Tibial nerve (tissue), 4 donors: ENCODE measurements around the gene FBXW8. TPM values are rescaled to one million over a fixed set of nuclear protein-coding genes. Genes with fewer than 3 reads are reported as not detected.

Experiments
- DNase-seq, 2 donors: peaks; one replicate each; pipeline ENCODE4 v3.0.0-alpha.2; 2019; ENCODE audit warnings: low spot score in 2 of 2
- H3K27ac ChIP-seq, 4 donors: fragments of 200-600 bp; sonication (generic) in 3 of 4; one replicate each; pipeline ENCODE4 v1.5.1; 2017 to 2019; ENCODE audit warnings: mild to moderate bottlenecking in 1 of 4
- H3K27me3 ChIP-seq, 2 donors: fragments of 200-600 bp; sonication (generic) in 1 of 2; one replicate each; pipeline versions ENCODE4 v1.5.1 to v1.6.0; 2017 to 2019
- H3K36me3 ChIP-seq, 3 donors: fragments of 200-600 bp; sonication (generic); one replicate each; pipeline ENCODE4 v1.5.1; 2018 to 2019
- H3K4me1 ChIP-seq, 4 donors: fragments of 200-600 bp; sonication (generic) in 3 of 4; one replicate each; pipeline ENCODE4 v1.5.1; 2017 to 2019
- H3K4me3 ChIP-seq, 4 donors: fragments of 200-600 bp; sonication (generic) in 3 of 4; one replicate each; pipeline ENCODE4 v1.5.1; 2017 to 2019; ENCODE audit warnings: mild to moderate bottlenecking in 1 of 4, moderate library complexity in 1 of 4
- H3K9me3 ChIP-seq, 4 donors: fragments of 200-600 bp; sonication (generic) in 3 of 4; one replicate each; pipeline ENCODE4 v1.5.1; 2017 to 2019
- EP300 ChIP-seq, 2 donors: sonication (generic); formaldehyde crosslinking; IDR thresholded peaks; one replicate each; pipeline ENCODE4 v1.6.1; 2017; ENCODE audit warnings: antibody characterized with exemption in 2 of 2, mild to moderate bottlenecking in 1 of 2
- POLR2A ChIP-seq, 2 donors: fragments of 450-650 bp; IDR thresholded peaks; one replicate each; pipeline ENCODE4 v1.6.1; 2017; ENCODE audit warnings: antibody characterized with exemption in 2 of 2, mild to moderate bottlenecking in 2 of 2, moderate library complexity in 2 of 2
- WGBS, 2 donors: methylation state at CpG; one replicate each; pipeline ENCODE4 v1.1.5; 2018; 5-methylcytosine and 5-hydroxymethylcytosine counted together
- total RNA-seq, 4 donors: library from RNA; depleted of rRNA; stranded (reverse); fragments of >200 nt; gene quantifications; one replicate each; pipeline ENCODE4 v1.1.0, GENCODE V29; 2016
- TF ChIP-seq, protein P1 (sequence below), 5 experiments: fragments of 200-600 bp in 3 of 5; fragments of 450-650 bp in 2 of 5; sonication (generic) in 3 of 5; IDR thresholded peaks; one replicate each; pipeline ENCODE4 v1.5.1; 2016 to 2019; ENCODE audit warnings: antibody characterized with exemption in 5 of 5, mild to moderate bottlenecking in 3 of 5, moderate library complexity in 2 of 5

The FBXW8 gene
- total RNA-seq, 4 donors from 2014 or later = 26.7 to 38.4 (median 29.0) TPM

- DNase-seq = no peak
- 82 to 84% methylated on average over 3 of the region's 3 CpGs for WGBS, 2 donors
- TF ChIP-seq, protein P1, sequence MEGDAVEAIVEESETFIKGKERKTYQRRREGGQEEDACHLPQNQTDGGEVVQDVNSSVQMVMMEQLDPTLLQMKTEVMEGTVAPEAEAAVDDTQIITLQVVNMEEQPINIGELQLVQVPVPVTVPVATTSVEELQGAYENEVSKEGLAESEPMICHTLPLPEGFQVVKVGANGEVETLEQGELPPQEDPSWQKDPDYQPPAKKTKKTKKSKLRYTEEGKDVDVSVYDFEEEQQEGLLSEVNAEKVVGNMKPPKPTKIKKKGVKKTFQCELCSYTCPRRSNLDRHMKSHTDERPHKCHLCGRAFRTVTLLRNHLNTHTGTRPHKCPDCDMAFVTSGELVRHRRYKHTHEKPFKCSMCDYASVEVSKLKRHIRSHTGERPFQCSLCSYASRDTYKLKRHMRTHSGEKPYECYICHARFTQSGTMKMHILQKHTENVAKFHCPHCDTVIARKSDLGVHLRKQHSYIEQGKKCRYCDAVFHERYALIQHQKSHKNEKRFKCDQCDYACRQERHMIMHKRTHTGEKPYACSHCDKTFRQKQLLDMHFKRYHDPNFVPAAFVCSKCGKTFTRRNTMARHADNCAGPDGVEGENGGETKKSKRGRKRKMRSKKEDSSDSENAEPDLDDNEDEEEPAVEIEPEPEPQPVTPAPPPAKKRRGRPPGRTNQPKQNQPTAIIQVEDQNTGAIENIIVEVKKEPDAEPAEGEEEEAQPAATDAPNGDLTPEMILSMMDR (IDR thresholded peaks at IDR 0.05) = no peak
- TF ChIP-seq EP300 (IDR thresholded peaks at IDR 0.05) (no peak), POLR2A (IDR thresholded peaks at IDR 0.05) (no peak)
- H3K27ac ChIP-seq = no peak overlapping the region
- no peaks in the 10 kb centered on the region for H3K27me3 ChIP-seq
- H3K36me3 ChIP-seq = no peaks in the 10 kb centered on the region
- no peaks in the 10 kb centered on the region for H3K9me3 ChIP-seq
- no peak overlapping the region for H3K4me3 ChIP-seq
- peaks cover 0 to 44% (median 4%) of the 10 kb centered on the region in 4 donors for H3K4me1 ChIP-seq
Observed at GRCh38 chr12:116920939-116921338, 10.2 kb downstream of the FBXW8 start.

DNA sequence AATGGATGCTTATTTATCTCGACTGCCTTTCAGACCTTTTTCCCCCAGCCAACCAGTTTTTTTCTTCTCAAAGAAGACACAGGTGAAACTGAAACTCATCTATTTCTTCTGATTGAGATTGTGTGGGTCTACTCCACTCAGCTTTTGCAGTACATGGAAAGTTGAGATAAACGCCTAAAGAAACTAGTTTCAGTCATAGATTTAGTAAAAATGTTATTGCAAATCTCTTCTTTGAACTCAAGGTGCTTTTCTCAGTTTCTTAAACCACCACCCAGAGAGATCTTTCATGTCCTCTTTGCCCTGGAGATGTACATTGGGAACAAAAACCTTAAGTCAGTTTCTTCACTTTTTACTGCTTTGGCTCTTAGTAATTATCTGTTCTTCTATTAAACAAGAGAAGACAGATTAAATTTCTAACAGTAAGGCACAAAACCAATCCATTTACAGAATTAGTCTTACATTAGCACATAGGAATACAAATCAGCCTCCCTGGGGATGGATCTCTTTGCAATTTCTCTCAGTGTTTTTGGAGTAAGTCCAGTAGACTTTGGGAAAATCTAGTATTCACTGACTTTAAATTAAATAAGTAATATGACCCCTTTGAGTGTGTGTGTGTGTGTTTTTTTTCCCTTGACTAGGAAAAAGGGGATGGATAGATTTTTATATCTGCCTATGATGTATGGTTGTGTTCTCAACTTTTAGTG is 11.6 kb downstream of the FBXW8 start:
- DNase-seq = no peak
- Histone ChIP-seq H3K27me3 (no peaks in the 10 kb centered on the region), H3K27ac (no peak overlapping the region), H3K9me3 (no peaks in the 10 kb centered on the region), H3K4me1 (peaks cover 0 to 58% (median 9%) of the 10 kb centered on the region in 4 donors), H3K36me3 (no peaks in the 10 kb centered on the region), H3K4me3 (no peak overlapping the region)
- WGBS, 2 donors = 68 to 71% methylated on average over 2 of the region's 2 CpGs
- TF ChIP-seq, protein P1 (IDR thresholded peaks at IDR 0.05) = no peak
- no peak for TF ChIP-seq EP300 (IDR thresholded peaks at IDR 0.05)

DNA sequence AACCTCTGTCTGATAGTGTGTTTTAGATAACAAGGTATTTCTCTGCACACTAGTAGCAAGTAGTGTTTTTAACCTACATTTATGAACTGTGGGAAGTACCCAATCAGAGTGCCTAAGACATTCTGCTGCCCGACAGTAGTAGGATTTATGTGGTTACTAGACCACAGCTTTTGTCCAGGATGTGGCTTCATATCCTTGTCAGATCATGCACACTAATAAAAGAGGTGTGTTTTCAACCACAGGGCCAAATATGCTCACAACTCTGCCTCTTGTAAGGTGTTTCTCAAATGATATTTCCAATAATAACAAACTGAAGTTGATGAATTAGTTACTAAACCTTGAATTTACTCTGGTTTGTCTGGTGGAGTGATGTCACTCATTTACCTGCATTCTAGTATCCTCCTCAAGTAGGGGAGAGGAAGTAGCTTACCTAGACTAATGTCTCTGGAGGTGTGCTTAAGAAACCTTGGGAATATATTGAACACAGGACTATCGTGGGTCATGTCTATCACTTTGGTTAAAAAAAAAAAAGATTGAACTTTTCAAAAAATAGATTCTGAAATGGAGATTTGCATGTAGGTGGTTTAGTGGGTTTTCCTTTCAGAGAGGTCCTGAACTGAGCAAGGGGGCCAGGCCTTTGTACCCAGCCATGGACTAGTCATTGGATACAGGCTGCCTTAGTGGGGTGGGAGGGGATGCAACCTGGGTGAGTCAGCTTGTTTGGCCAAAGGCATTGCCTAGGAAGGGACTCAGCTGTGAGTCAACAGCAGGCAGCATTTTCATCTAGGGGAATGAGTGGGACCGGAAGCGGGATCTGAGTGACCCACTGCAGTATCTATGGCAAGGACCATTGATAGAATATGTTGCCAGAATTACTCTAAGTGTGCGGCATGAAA is 14.1 kb downstream of the FBXW8 start:
- no peaks in the 10 kb centered on the region for H3K9me3 ChIP-seq
- 72 to 88% methylated on average over 5 of the region's 5 CpGs for WGBS, 2 donors
- no peak overlapping the region for H3K27ac ChIP-seq
- peaks cover 0 to 57% (median 9%) of the 10 kb centered on the region in 4 donors for H3K4me1 ChIP-seq
- no peak overlapping the region for H3K4me3 ChIP-seq
- no peaks in the 10 kb centered on the region for H3K27me3 ChIP-seq
- peaks cover 0 to 18% (median 0%) of the 10 kb centered on the region in 3 donors for H3K36me3 ChIP-seq
- TF ChIP-seq POLR2A (IDR thresholded peaks at IDR 0.05) (no peak), EP300 (IDR thresholded peaks at IDR 0.05) (no peak)
- TF ChIP-seq, protein P1 (IDR thresholded peaks at IDR 0.05) = no peak
- DNase-seq = no peak

DNA sequence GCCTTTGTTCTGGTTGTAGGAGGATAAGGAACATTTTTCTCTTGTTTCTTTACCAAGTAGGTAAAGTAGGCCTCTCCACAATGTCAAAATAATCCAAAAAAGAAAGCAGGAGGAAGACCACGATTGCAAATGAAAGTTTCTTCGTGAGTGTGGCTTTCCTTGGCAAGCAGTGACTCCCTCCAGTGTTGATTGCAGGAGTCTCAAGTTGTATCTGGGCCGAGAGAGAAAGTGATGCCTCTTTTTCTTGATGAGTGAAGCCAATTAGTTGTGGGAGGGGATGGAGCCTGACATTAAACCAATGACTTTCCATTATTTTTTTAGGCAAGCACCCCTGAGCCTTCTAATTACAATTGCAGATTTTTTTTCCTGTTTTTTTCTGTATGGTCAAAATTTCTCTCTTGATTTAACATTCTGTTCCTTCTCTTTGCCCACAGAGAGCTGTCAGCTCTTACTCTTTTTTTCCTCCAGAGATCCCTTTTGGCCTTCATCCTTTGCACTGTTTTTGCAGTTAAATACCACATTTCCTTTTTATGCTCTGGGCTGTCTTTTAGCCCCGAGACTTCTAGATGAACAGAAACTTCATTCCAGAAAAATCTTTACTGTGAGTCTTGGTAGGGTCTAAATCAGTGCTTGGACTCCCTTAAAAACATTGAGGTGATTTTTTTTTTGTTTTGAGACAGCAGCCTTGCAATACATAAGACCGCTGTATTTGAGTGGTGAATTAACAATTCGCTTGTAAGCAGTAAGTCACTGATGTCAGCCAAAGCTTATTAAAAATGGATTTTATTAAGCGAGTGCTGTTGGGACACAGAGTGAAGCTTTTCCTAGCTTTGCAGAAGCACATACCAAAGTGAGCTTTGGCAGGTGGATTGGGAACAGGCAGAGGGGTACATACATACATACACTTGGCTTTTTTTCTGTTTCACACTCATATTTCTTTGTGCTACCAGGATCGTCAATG is 15.8 kb downstream of the FBXW8 start:
- peak in 1 of 2 donors; percentile 25 for DNase-seq
- no peaks in the 10 kb centered on the region for H3K27me3 ChIP-seq
- H3K36me3 ChIP-seq = peaks cover 0 to 34% (median 0%) of the 10 kb centered on the region in 3 donors
- peak overlapping the region in 1 of 4 donors; percentile 12 for H3K4me3 ChIP-seq
- peaks cover 0 to 5% (median 0%) of the 10 kb centered on the region in 4 donors for H3K9me3 ChIP-seq
- peak overlapping the region in 1 of 4 donors; percentile 60 for H3K27ac ChIP-seq
- 30 to 37% methylated on average over 8 of the region's 8 CpGs for WGBS, 2 donors
- H3K4me1 ChIP-seq = peaks cover 0 to 46% (median 9%) of the 10 kb centered on the region in 4 donors
- peak in 1 of 2 donors; percentile 30 for TF ChIP-seq EP300 (IDR thresholded peaks at IDR 0.05)
- no peak for TF ChIP-seq POLR2A (IDR thresholded peaks at IDR 0.05)
